Heart left ventricle (tissue), 16 donors: ENCODE measurements around the gene MAGOHB. TPM values are rescaled to one million over a fixed set of nuclear protein-coding genes. Genes with fewer than 3 reads are reported as not detected.

Source experiments
- ATAC-seq, 4 donors: fragments of 200-7000 bp; cut with Tn5 transposase; one replicate each; pipeline ENCODE4 v1.9.1; 2020 to 2022; ENCODE audit warnings: moderate library complexity in 4 of 4, mild to moderate bottlenecking in 3 of 4, moderate number of reproducible peaks in 1 of 4
- DNase-seq, 5 donors: peaks; one replicate each; pipeline ENCODE4 v3.0.0-alpha.2; 2020
- H3K27ac ChIP-seq, 12 donors: fragments of 200-600 bp; sonication (generic) in 4 of 12; one replicate each; pipeline versions ENCODE4 v1.5.0 to v1.8.0; 2016 to 2022; ENCODE audit warnings: mild to moderate bottlenecking in 2 of 12
- H3K27me3 ChIP-seq, 9 donors: fragments of 200-600 bp; sonication (generic) in 2 of 9; one replicate each; pipeline versions ENCODE4 v1.5.1 to v1.8.0; 2016 to 2022; ENCODE audit warnings: mild to moderate bottlenecking in 3 of 9
- H3K36me3 ChIP-seq, 9 donors: fragments of 200-600 bp; sonication (generic) in 2 of 9; one replicate each; pipeline versions ENCODE4 v1.5.0 to v1.8.0; 2018 to 2022; ENCODE audit warnings: mild to moderate bottlenecking in 2 of 9
- H3K4me1 ChIP-seq, 12 donors: fragments of 200-600 bp; sonication (generic) in 4 of 12; one replicate each; pipeline versions ENCODE4 v1.5.0 to v1.8.0; 2016 to 2022; ENCODE audit warnings: mild to moderate bottlenecking in 3 of 12
- H3K4me3 ChIP-seq, 12 donors: fragments of 200-600 bp; sonication (generic) in 4 of 12; one replicate each; pipeline versions ENCODE4 v1.5.0 to v1.8.0; 2017 to 2022; ENCODE audit warnings: mild to moderate bottlenecking in 9 of 12, moderate library complexity in 4 of 12
- H3K9me3 ChIP-seq, 12 donors: fragments of 200-600 bp; sonication (generic) in 4 of 12; one replicate each; pipeline versions ENCODE4 v1.5.0 to v1.8.0; 2016 to 2022; ENCODE audit warnings: mild to moderate bottlenecking in 1 of 12
- CTCF ChIP-seq, 12 donors: fragments of 200-600 bp; sonication (generic) in 4 of 12; IDR thresholded peaks; one replicate each; pipeline versions ENCODE4 v1.5.0 to v1.8.0; 2018 to 2022; ENCODE audit warnings: antibody characterized with exemption in 12 of 12, mild to moderate bottlenecking in 5 of 12
- POLR2A ChIP-seq, 2 donors: fragments of 450-650 bp; IDR thresholded peaks; one replicate each; pipeline ENCODE4 v1.6.1; 2017; ENCODE audit warnings: antibody characterized with exemption in 2 of 2, mild to moderate bottlenecking in 2 of 2, moderate library complexity in 2 of 2
- WGBS, 4 donors: extraction: QIAGEN DNeasy Blood & Tissue Kit in 2 of 4; methylation state at CpG; one replicate each; pipeline versions ENCODE4 v1.1.5 to v1.1.7; 2013 to 2018; 5-methylcytosine and 5-hydroxymethylcytosine counted together
- intact Hi-C, 10 donors: fragments of 100-400 bp; cut with DNase I; formaldehyde crosslinking; loops; one replicate each; pipeline versions ENCODE4 v1.11.1 to v1.14.2; 2022
- polyA plus RNA-seq, 2 donors: library from polyadenylated mRNA; stranded (reverse); fragments of 200-250 nt; gene quantifications; one replicate each; pipeline ENCODE4 v1.2.3, GENCODE V29; 2013
- total RNA-seq, 9 donors: library from RNA; depleted of rRNA in 2 of 9; stranded (reverse); fragments of >200 nt in 2 of 9; fragmentation: NEBNext Ultra II Directional in 3 of 9; extraction: Animal tissue kit (Norgen Biotek cat#: 25700) in 3 of 9; gene quantifications; one replicate each; pipeline versions ENCODE4 v1.1.0 to v1.2.4, GENCODE V29; 2016 to 2023
- donor health status: ischemic (EF 13 %, LVEDD 7.1; RV severe dilation, severe dysfunction).
- donor health status: healthy with polysubstance abuse.
- donor health status: DM: no; HTN: yes; CAD: no.
- donor health status: DM: no; HTN: no; CAD: no.
- donor health status: ischemic (EF 25% LVEDD 6.9; RV normal size, moderate dysfunction).
- donor health status: ischemic (EF 25% LVEDD 5.7; RV mildly dilated, moderate dysfunction).
- donor health status: healthy.
- donor health status: DM: yes; HTN: yes; CAD: no.
- donor health status: ischemic (EF 35%, LVEDD 5.7; RV mildly dilated, moderate dysfunction).
- donor health status: nonischemic (EF 11% LVEDD 7.7; RV severe dilation, severe dysfunction).
- donor health status: DM: yes; HTN: yes; CAD: no.
- donor health status: PGD.
- donor health status: ischemic (EF 29% LVEDD 5.4; RV normal size, mild dysfunction).
- donor health status: nonischemic (EF 23%, LVEDD 6.1; RV moderate dilation, normal function).

Gene MAGOHB
- total and polyA plus RNA-seq, 11 donors, result 1.8 to 18.1 (median 12.7) TPM

- WGBS, 4 donors, result 81 to 95% (median 88%) methylated on average over 3 of the region's 3 CpGs
Measured at GRCh38 chr12:10636124-10636523, 22.7 kb upstream of the MAGOHB start.

GRCh38 chr12:10635306-10635705 lies 21.9 kb upstream of the MAGOHB start:
- Histone ChIP-seq H3K36me3 (no peaks in the 10 kb centered on the region), H3K27ac (no peak overlapping the region), H3K9me3 (no peaks in the 10 kb centered on the region), H3K4me3 (no peak overlapping the region), H3K27me3 (peaks cover 0 to 7% (median 0%) of the 10 kb centered on the region in 9 donors), H3K4me1 (no peaks in the 10 kb centered on the region)
- TF ChIP-seq CTCF (IDR thresholded peaks at IDR 0.05) (no peak), POLR2A (IDR thresholded peaks at IDR 0.05) (no peak)
- no peak for ATAC-seq
- intact Hi-C loops, result no loop called here
- 67 to 74% (median 71%) methylated on average over 2 of the region's 2 CpGs for WGBS, 4 donors
- no peak for DNase-seq

More at GRCh38 chr12:10636124-10636523, 22.7 kb upstream of the MAGOHB start:
- intact Hi-C loops, result no loop called here
- no peak overlapping the region for H3K27ac ChIP-seq
- H3K27me3 ChIP-seq, result peaks cover 0 to 7% (median 0%) of the 10 kb centered on the region in 9 donors
- DNase-seq (no peak), ATAC-seq (no peak)
- no peaks in the 10 kb centered on the region for H3K9me3 ChIP-seq
- no peak overlapping the region for H3K4me3 ChIP-seq
- TF ChIP-seq POLR2A (IDR thresholded peaks at IDR 0.05), result no peak
- no peak for TF ChIP-seq CTCF (IDR thresholded peaks at IDR 0.05)
- no peaks in the 10 kb centered on the region for H3K36me3 ChIP-seq
- no peaks in the 10 kb centered on the region for H3K4me1 ChIP-seq

- no peaks in the 10 kb centered on the region for H3K9me3 ChIP-seq
- intact Hi-C loops, result no loop called here
- no peak overlapping the region for H3K27ac ChIP-seq
- TF ChIP-seq CTCF (IDR thresholded peaks at IDR 0.05), result no peak
- no peak for TF ChIP-seq POLR2A (IDR thresholded peaks at IDR 0.05)
- no peaks in the 10 kb centered on the region for H3K4me1 ChIP-seq
- ATAC-seq (no peak), DNase-seq (no peak)
- H3K27me3 ChIP-seq, result peaks cover 0 to 2% (median 0%) of the 10 kb centered on the region in 9 donors
- WGBS, 4 donors, result 79 to 84% (median 84%) methylated on average over 5 of the region's 5 CpGs
- no peak overlapping the region for H3K4me3 ChIP-seq
- no peaks in the 10 kb centered on the region for H3K36me3 ChIP-seq
Measured at GRCh38 chr12:10634427-10634826, 21.0 kb upstream of the MAGOHB start.

GRCh38 chr12:10633541-10633940 lies 20.1 kb upstream of the MAGOHB start:
- Histone ChIP-seq H3K27me3 (peaks cover 0 to 5% (median 0%) of the 10 kb centered on the region in 9 donors), H3K4me3 (no peak overlapping the region), H3K36me3 (no peaks in the 10 kb centered on the region), H3K9me3 (no peaks in the 10 kb centered on the region), H3K27ac (no peak overlapping the region), H3K4me1 (no peaks in the 10 kb centered on the region)
- 72 to 76% (median 74%) methylated on average over 3 of the region's 3 CpGs for WGBS, 4 donors
- intact Hi-C loops, result no loop called here
- ATAC-seq, result no peak
- TF ChIP-seq POLR2A (IDR thresholded peaks at IDR 0.05) (no peak), CTCF (IDR thresholded peaks at IDR 0.05) (no peak)
- DNase-seq, result no peak
